HTR-8/SVneo (cell line): ENCODE measurements around the gene GGTA1.

Experiments
- DNase-seq: peaks from one replicate; pipeline ENCODE4 v3.0.0; 2011; ENCODE audit warnings: low spot score, mixed read lengths; ENCODE audit not compliant: insufficient read length
- FAIRE-seq: peaks from 2 replicates; lab custom pipeline; 2011; peaks lifted over from hg19 to GRCh38; lab: Jason Lieb, UNC

GGTA1 gene

GRCh38 chr9:121427899-121428298, 71.7 kb downstream of the GGTA1 start:
- DNase-seq (no peak), FAIRE-seq (no peak)

GRCh38 chr9:121424024-121424432, 75.6 kb downstream of the GGTA1 start:
- FAIRE-seq = no peak

DNA sequence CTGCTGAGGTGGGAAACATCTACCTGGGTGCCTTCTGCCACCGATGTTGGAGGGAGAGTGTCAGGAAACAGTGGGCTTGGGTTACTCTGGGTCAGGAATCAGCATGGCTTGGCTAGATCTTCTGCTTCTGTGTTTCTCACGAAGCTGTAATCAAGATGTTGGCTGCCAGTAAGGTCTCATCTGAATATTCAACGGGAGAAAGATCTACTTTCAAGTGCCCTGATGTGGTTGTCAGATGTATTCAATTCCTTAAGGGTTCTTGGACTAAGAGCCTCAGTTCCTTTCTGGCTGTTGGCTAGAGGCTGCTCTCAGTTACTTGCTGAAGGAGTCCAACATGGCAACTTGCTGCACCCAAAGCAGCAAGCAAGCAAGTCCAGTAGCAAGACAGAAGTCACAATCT, 87.7 kb downstream of the GGTA1 start:
- DNase-seq = no peak
- FAIRE-seq = no peak

More at GRCh38 chr9:121424024-121424432, 75.6 kb downstream of the GGTA1 start:
- DNase-seq = no peak

GRCh38 chr9:121405899-121406298, 93.7 kb downstream of the GGTA1 start:
- FAIRE-seq = no peak
- no peak for DNase-seq
